Endodermal cell (in vitro differentiated cells): ENCODE measurements around the gene ANKFN1. TPM values are rescaled to one million over a fixed set of nuclear protein-coding genes. Genes with fewer than 3 reads are reported as not detected.

Source experiments
- DNase-seq: peaks from one replicate; pipeline ENCODE4 v3.0.0-alpha.2; 2017
- H3K27ac ChIP-seq: 2 replicates; pipeline ENCODE4 v1.5.1; 2013; ENCODE audit warnings: mild to moderate bottlenecking, low read depth, low read length, moderate library complexity
- H3K27me3 ChIP-seq: 2 replicates; pipeline ENCODE4 v1.6.1; 2013; ENCODE audit warnings: mild to moderate bottlenecking, low read length, moderate library complexity; ENCODE audit not compliant: insufficient read depth, control insufficient read depth, poor library complexity, severe bottlenecking
- H3K36me3 ChIP-seq: 2 replicates; pipeline ENCODE4 v1.7.0; 2013; ENCODE audit warnings: mild to moderate bottlenecking, low read length, moderate library complexity; ENCODE audit not compliant: control insufficient read depth, insufficient read depth
- H3K4me1 ChIP-seq: one replicate; pipeline ENCODE4 v1.7.0; 2013; ENCODE audit warnings: low read length; ENCODE audit not compliant: control insufficient read depth, insufficient read depth
- H3K4me3 ChIP-seq: 2 replicates; pipeline ENCODE4 v1.5.1; 2013; ENCODE audit warnings: mild to moderate bottlenecking, low read length, moderate library complexity
- H3K9ac ChIP-seq: 2 replicates; pipeline ENCODE4 v1.6.1; 2013; ENCODE audit warnings: mild to moderate bottlenecking, low read length, moderate library complexity; ENCODE audit not compliant: poor library complexity, severe bottlenecking; ENCODE audit errors: extremely low read depth
- H3K9me3 ChIP-seq: 2 replicates; pipeline ENCODE4 v1.6.1; 2013; ENCODE audit warnings: mild to moderate bottlenecking, low read length, moderate library complexity; ENCODE audit not compliant: control insufficient read depth
- H3K27ac Mint-ChIP-seq: 2 replicates; pipeline ENCODE4 v1.8.0; 2020; ENCODE audit warnings: mixed read lengths
- H3K27me3 Mint-ChIP-seq: 2 replicates; pipeline ENCODE4 v1.8.0; 2021; ENCODE audit warnings: mild to moderate bottlenecking, mixed read lengths; ENCODE audit not compliant: insufficient read depth
- H3K36me3 Mint-ChIP-seq: 2 replicates; pipeline ENCODE4 v1.8.0; 2020; ENCODE audit warnings: low read depth, mixed read lengths
- H3K4me1 Mint-ChIP-seq: 2 replicates; pipeline ENCODE4 v1.8.0; 2020; ENCODE audit warnings: mixed read lengths
- H3K4me3 Mint-ChIP-seq: 2 replicates; pipeline ENCODE4 v1.8.0; 2020; ENCODE audit warnings: mild to moderate bottlenecking, moderate library complexity, mixed read lengths
- H3K9me3 Mint-ChIP-seq: 2 replicates; pipeline ENCODE4 v1.8.0; 2020; ENCODE audit warnings: mild to moderate bottlenecking, mixed read lengths
- WGBS, 2 experiments: methylation state at CpG; one replicate each; pipeline versions ENCODE4 v1.1.5 to v1.1.7; 2013; ENCODE audit warnings: missing lambda C conversion rate in 2 of 2, mixed read lengths in 1 of 2; ENCODE audit not compliant: insufficient coverage in 1 of 2, insufficient read length in 1 of 2; 5-methylcytosine and 5-hydroxymethylcytosine counted together
- total RNA-seq, 2 donors: library from RNA; stranded (reverse); fragmentation: NEBNext Ultra II Directional in 1 of 2; extraction: Animal tissue kit (Norgen Biotek cat#: 25700) in 1 of 2; gene quantifications; 2 replicates in 1 of 2; 3 replicates in 1 of 2; pipeline ENCODE4 v1.2.1, GENCODE V29; 2021
- TF ChIP-seq, protein P1 (sequence below): fragments of 200-600 bp; sonication (generic); conservative IDR thresholded peaks from 2 replicates; pipeline ENCODE4 v1.5.0; 2021; ENCODE audit warnings: antibody characterized with exemption, mild to moderate bottlenecking

Gene ANKFN1
- total RNA-seq, 2 donors from 2014 or later: not detected

DNA sequence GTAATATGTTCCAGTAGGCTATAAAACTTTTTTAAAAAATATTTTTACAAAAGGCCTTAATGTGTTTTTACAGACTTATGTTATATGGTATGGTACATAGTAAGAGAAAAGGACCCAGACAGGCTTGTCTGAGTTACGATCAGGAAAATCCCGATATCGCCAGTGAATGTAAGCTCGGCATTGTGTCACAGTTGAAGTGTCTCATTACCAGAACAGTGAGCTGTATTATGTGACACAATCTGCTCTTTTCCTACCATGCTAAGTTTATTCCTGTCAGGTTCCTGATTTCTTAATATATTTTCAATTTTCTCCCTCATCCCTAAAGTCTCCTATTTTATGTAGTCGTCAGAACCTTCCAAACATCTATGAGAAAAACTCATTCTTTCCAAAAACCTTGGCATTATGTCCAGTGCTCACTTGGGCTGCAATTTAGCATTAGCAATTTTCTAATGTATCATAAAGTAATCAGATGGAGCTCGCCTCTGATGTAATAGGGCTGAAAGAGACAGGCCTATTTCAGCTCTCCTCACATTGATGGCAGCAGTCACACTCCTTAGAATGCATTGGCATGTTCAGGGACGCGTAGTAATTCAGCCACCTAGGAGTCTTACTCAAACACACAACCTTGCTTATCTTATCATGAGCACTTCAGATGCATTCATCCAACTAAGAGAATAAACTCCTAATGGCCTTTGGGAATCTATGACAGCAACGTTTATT, 292.6 kb downstream of the ANKFN1 start:
- Histone ChIP-seq H3K4me3 (no peak overlapping the region), H3K36me3 (no peaks in the 10 kb centered on the region), H3K27ac (no peak overlapping the region), H3K9ac (no peak overlapping the region), H3K9me3 (no peaks in the 10 kb centered on the region), H3K27me3 (no peaks in the 10 kb centered on the region), H3K4me1 (peaks cover 15% of the 10 kb centered on the region)
- Mint-ChIP-seq H3K4me1 (peaks cover 11% of the 10 kb centered on the region), H3K27me3 (peaks cover 3% of the 10 kb centered on the region), H3K36me3 (no peaks in the 10 kb centered on the region), H3K4me3 (no peak overlapping the region), H3K27ac (no peak overlapping the region), H3K9me3 (no peaks in the 10 kb centered on the region)
- TF ChIP-seq, protein P1, sequence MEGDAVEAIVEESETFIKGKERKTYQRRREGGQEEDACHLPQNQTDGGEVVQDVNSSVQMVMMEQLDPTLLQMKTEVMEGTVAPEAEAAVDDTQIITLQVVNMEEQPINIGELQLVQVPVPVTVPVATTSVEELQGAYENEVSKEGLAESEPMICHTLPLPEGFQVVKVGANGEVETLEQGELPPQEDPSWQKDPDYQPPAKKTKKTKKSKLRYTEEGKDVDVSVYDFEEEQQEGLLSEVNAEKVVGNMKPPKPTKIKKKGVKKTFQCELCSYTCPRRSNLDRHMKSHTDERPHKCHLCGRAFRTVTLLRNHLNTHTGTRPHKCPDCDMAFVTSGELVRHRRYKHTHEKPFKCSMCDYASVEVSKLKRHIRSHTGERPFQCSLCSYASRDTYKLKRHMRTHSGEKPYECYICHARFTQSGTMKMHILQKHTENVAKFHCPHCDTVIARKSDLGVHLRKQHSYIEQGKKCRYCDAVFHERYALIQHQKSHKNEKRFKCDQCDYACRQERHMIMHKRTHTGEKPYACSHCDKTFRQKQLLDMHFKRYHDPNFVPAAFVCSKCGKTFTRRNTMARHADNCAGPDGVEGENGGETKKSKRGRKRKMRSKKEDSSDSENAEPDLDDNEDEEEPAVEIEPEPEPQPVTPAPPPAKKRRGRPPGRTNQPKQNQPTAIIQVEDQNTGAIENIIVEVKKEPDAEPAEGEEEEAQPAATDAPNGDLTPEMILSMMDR: no peak
- DNase-seq: no peak
- 89 to 90% methylated on average over 9 of the region's 9 CpGs for WGBS, 2 experiments

DNA sequence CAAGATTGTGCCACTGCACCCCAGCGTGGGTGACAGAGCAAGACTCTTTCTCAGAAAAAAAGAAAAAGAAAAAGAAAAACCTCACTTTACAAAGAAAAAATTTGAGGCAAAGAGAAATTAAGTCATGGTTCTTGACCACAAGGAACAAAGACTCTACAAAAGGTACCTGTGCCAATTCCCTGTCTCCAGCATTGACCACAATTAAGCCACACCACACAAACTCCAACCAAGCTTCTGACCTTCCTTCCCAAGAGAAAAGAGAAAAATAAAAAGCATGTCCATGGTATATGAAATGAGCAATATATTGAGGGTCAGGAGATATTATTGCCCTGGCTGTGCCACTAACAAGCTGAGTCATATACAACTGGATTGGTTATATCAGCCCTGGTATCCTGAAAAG, 293.9 kb downstream of the ANKFN1 start:
- 90% methylated on average over 1 of the region's 1 CpG; no CpG with 5 or more reads in 1 of the 2 experiments for WGBS, 2 experiments
- H3K4me1 ChIP-seq: peaks cover 15% of the 10 kb centered on the region
- no peak overlapping the region for H3K9ac ChIP-seq
- Mint-ChIP-seq H3K27me3 (peaks cover 3% of the 10 kb centered on the region), H3K27ac (no peak overlapping the region), H3K4me1 (peaks cover 6% of the 10 kb centered on the region), H3K36me3 (no peaks in the 10 kb centered on the region), H3K4me3 (no peak overlapping the region), H3K9me3 (no peaks in the 10 kb centered on the region)
- H3K9me3 ChIP-seq: no peaks in the 10 kb centered on the region
- TF ChIP-seq, protein P1: no peak
- no peak overlapping the region for H3K27ac ChIP-seq
- DNase-seq: no peak
- H3K36me3 ChIP-seq: no peaks in the 10 kb centered on the region
- no peaks in the 10 kb centered on the region for H3K27me3 ChIP-seq
- no peak overlapping the region for H3K4me3 ChIP-seq

DNA sequence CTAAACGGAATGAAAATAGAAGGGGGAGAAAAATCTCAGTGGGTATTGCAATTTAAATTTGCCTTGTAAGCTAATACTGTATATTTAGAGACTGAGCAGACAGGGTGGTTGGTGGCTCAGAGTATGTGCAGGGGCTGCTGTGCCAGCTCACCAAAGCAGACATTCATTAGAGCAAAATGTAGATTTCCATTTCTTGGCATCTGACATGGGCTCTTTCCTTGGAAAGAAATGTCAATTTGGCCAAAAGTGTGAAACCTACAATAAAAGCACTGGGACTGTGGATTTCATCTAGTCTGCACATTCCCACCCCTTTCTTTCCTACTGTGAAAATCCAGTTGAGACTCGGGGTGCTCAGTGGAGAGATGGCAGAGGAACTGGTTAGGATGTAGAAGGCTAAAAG, 295.1 kb downstream of the ANKFN1 start:
- H3K36me3 ChIP-seq: no peaks in the 10 kb centered on the region
- no peak overlapping the region for H3K27ac Mint-ChIP-seq
- DNase-seq: no peak
- H3K36me3 Mint-ChIP-seq: no peaks in the 10 kb centered on the region
- H3K27me3 Mint-ChIP-seq: peaks cover 3% of the 10 kb centered on the region
- H3K4me3 ChIP-seq: no peak overlapping the region
- H3K9me3 Mint-ChIP-seq: no peaks in the 10 kb centered on the region
- no peak overlapping the region for H3K4me3 Mint-ChIP-seq
- H3K9me3 ChIP-seq: no peaks in the 10 kb centered on the region
- 84 to 100% methylated on average over 1 to 2 of the region's 2 CpGs for WGBS, 2 experiments
- peaks cover 9% of the 10 kb centered on the region for H3K4me1 ChIP-seq
- H3K4me1 Mint-ChIP-seq: peaks cover 6% of the 10 kb centered on the region
- H3K9ac ChIP-seq: no peak overlapping the region
- TF ChIP-seq, protein P1: no peak
- no peaks in the 10 kb centered on the region for H3K27me3 ChIP-seq
- H3K27ac ChIP-seq: no peak overlapping the region
